GM21390 (cell line): ENCODE results near the gene NR6A1.

Source experiments
- ATAC-seq: cut with Tn5 transposase; IDR thresholded peaks from one replicate; pipeline ENCODE4 v1.9.1; 2021; ENCODE audit not compliant: unreplicated experiment

The NR6A1 gene

DNA sequence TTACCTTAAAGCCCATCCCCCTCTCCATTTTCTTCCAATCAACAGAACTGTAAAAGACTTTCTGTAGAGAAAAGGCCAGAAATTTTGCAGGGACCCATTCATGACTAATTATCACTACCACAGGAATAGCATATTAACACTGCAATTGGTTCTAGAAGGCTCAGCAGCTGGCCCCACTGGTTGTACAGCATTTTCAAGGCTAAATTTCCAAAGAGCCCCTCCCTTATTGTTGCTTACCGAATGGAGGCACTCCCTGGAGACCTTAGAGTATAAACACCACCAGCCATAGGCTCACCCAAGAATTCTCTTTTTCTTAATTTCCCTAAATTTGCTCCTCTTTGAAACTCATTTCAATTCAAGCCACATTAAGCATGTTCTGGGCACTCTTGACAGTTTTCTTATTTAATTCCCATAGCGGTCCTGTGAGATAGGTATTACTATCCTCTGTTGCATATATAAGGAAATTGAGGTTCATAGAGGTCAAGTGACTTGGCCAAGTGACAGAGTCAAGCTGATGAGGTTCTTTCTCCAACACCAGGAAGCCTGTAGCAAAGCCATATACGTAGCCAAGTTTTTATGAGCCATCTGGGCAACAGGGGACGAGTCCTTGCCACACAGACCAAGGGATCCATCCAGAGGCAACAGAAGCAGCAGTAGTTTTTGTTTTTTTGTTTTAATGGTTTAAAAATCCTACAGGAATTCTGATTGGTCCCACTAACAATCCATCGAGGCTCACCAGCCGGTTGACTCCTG is 180.0 kb downstream of the NR6A1 start:
- no peak for ATAC-seq

GRCh38 chr9:124584631-124585030 is 186.5 kb downstream of the NR6A1 start:
- ATAC-seq, result no peak

DNA sequence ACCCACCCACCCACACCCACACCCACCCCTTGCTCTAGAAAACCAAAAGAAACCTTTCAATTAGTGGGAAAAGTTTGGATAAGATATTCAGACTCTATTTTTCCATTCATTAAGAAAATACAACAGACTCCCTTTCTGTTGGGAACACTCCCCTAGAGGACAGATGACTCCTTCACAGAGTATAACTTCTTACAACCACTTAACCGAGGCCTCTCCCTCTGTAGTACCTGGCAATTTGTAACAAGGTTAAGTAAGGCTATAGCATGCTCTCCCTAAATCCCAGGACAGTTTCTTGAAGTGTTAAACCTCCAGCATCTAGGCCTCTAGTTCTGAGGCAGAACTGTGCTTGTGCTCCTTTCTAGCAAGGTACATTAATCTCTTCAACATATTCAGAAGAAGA is 188.0 kb downstream of the NR6A1 start:
- no peak for ATAC-seq

GRCh38 chr9:124580186-124580585 is 190.9 kb downstream of the NR6A1 start:
- ATAC-seq, result no peak

DNA sequence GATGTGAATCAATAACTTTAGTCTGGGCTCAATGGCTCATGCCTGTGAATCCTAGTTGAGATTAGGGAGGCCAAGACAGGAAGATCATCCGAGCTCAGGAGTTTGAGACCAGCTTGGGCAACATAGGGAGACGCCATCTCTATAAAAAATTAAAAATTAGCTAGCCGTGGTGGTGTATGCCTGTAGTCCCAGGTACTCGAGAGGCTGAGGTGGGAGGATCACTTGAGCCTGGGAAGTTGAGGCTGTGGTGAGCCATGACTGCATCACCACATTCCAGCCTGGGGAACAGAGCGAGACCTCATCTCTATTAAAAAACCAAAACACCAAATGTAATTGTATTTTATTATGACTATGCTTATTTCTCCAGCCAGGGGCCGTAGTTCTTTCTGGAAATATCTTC is 194.4 kb downstream of the NR6A1 start:
- no peak for ATAC-seq

DNA sequence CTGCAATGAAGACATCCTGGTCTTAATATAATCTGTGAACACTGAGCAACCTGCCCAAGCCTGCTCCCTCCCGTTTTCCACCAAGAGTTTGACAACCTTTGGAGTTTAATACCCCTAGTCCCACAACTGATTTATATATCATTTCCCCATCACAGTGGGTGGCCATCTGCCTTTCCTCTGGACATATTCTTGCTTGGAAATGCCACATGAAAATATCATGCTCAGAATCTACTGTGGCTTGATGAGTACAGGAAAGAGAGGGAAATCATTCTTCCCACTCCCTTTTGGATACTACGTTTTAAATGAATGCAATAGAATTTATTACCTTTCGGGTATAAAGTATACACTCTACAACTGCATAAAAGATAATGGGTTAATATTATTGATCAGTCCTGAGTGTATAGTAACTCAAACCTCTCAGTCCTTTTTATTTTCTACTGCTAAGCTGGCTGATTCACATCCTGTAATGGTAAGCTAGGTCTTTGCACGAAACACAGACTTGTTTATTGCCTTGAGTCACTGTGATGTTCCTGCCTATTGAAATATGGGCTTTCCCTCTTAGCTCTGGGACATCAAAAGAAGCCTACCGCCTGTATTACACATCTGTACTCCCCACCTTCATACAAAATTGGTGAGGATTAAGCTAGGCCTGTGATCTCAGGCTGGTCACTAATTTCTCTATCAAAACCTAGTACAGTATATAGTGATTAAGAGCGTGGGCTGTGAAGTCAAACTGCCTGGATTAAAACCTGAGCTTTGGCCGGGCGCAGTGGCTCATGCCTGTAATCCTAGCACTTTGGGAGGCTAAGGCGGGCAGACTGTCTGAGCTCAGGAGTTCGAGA is 196.4 kb downstream of the NR6A1 start:
- ATAC-seq, result no peak

DNA sequence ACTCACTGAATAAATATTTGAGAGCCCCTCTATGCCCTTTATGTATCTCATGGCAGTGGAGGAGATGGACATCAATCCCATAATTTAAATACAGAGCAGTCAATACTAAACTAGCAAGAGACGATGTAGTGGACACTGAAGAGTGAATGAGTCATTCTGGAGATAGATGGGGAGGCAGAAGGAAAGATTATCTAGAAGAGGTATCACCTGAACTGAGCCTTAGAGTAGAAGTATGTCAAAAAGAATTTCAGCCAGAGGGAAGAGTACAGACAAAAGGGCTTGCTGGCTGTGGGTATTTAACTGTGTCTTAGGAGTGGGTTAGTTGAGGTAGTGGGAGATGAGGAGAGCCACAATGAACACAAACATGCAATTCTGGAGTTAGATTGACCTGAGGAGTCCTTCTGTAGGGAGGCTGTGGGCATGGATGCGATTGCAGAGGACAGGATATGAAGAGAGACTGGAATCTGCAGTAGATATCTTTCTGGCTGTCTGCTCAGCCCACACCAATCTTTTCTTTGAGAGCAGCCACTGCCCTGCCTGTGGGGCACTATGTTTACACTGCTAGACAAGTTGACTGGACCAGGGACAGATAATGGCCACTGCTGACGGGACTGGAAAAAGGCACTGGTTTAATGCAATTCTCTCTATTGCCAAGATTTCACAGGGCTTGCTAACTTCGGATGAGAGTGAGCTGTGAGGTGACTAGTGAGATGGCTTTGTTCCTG is 200.0 kb downstream of the NR6A1 start:
- no peak for ATAC-seq

GRCh38 chr9:124569942-124570341 is 201.2 kb downstream of the NR6A1 start:
- no peak for ATAC-seq

DNA sequence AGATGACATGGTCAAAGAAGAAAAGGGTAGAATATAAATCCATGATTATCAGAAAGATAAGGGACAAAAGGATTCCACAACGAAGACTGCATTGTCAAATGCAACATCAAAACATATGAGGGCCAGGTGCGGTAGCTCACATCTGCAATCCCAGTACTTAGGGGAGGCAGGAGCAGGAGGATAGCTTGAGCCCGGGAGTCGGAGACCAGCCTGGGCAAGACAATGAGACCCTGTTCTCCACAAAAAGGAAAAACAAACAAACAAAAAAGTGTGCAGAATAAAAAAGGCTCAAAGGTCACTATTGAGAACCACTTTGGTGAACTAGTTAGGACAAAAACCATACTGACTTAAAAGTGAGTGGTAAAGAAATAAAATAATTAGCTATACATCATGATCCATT is 203.7 kb downstream of the NR6A1 start:
- no peak for ATAC-seq

- ATAC-seq, result no peak
Measured at GRCh38 chr9:124562328-124562727, 208.8 kb downstream of the NR6A1 start.

GRCh38 chr9:124559871-124560270 is 211.2 kb downstream of the NR6A1 start:
- ATAC-seq, result no peak

GRCh38 chr9:124558777-124559470 is 212.2 kb downstream of the NR6A1 start:
- no peak for ATAC-seq

DNA sequence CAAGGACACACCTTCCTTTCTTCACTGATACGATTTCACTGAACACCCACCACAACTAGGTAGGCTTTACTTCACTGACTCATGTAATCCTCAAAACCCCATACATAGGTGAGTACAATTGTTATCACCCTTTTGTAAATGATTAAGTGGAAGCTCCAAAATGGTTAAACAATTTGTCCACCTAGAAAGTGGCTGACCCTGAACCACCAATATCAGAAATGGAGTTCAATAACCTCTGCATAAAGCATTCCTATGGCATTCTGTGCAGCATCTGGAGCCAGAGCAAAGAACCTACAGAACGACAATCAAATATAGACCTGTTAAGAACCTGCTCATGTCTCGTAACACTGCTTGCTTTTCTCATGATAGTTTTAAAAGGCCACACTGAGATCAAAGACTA is 213.2 kb downstream of the NR6A1 start:
- no peak for ATAC-seq

- no peak for ATAC-seq
Measured at GRCh38 chr9:124555043-124555442, 216.1 kb downstream of the NR6A1 start.

- ATAC-seq, result no peak
Measured at GRCh38 chr9:124553738-124554137, 217.4 kb downstream of the NR6A1 start.

DNA sequence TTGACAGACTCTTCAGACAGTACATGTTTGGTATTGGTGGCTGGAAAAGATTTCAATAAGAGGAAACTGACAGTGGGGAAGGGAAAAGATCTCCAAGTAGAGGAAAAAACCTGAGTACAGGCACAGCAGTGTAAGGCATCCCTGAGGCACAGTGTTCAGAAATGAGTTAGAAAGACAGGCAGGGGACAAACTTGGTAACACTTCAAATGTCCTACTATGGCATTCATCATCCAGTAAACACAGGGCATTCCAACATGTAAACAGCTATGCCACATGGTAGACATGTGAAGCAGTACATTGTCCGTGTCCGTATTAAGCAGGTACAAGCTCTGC is 218.9 kb downstream of the NR6A1 start:
- ATAC-seq, result no peak

- no peak for ATAC-seq
Measured at GRCh38 chr9:124551472-124552272, 219.4 kb downstream of the NR6A1 start.

- ATAC-seq, result no peak
Measured at GRCh38 chr9:124550072-124550471, 221.0 kb downstream of the NR6A1 start.

- ATAC-seq, result no peak
Measured at GRCh38 chr9:124549016-124549415, 222.1 kb downstream of the NR6A1 start.

DNA sequence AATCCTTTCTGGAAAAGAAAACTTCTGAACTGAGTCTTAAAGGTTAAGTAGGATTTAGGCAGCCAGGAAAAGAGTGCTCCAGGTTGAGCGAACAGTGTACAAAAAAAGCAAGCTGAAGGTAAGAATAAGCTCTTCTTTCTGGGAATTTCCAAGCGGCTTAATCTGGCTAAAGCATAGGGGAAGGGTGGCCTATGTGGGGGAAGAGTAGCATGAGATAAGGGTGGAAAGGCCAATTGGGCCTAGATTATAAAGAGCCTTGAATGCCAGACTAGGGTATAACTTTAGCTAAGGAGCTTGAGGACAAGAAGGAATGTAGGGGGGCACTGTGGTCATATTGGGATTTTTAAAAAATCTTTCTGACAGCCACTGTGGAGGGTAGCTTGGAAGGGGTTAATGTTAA is 226.6 kb downstream of the NR6A1 start:
- no peak for ATAC-seq
